Osteocyte (in vitro differentiated cells): ENCODE data around the gene GMEB2. TPM values are rescaled to one million over a fixed set of nuclear protein-coding genes. Genes with fewer than 3 reads are reported as not detected.

Experiments used
- DNase-seq: peaks from one replicate; pipeline ENCODE4 v3.0.0; 2021; ENCODE audit warnings: mixed read lengths; ENCODE audit not compliant: unreplicated experiment; ENCODE audit errors: extremely low spot score
- H3K27ac Mint-ChIP-seq: one replicate; pipeline ENCODE4 v1.8.0; 2021; ENCODE audit warnings: mild to moderate bottlenecking, mixed read lengths; ENCODE audit not compliant: unreplicated experiment
- H3K27me3 Mint-ChIP-seq: one replicate; pipeline ENCODE4 v1.8.0; 2021; ENCODE audit warnings: mixed read lengths; ENCODE audit not compliant: unreplicated experiment
- H3K36me3 Mint-ChIP-seq: one replicate; pipeline ENCODE4 v1.8.0; 2021; ENCODE audit warnings: mixed read lengths; ENCODE audit not compliant: unreplicated experiment
- H3K4me1 Mint-ChIP-seq: one replicate; pipeline ENCODE4 v1.8.0; 2021; ENCODE audit warnings: mixed read lengths; ENCODE audit not compliant: unreplicated experiment
- H3K4me3 Mint-ChIP-seq: one replicate; pipeline ENCODE4 v1.8.0; 2021; ENCODE audit warnings: mild to moderate bottlenecking, moderate library complexity, mixed read lengths; ENCODE audit not compliant: unreplicated experiment
- H3K9me3 Mint-ChIP-seq: one replicate; pipeline ENCODE4 v1.8.0; 2021; ENCODE audit warnings: mixed read lengths; ENCODE audit not compliant: unreplicated experiment
- CTCF ChIP-seq: fragments of 200-600 bp; sonication (generic); IDR thresholded peaks from 2 replicates; pipeline ENCODE4 v1.5.0; 2021; ENCODE audit warnings: antibody characterized with exemption, mild to moderate bottlenecking, moderate library complexity
- total RNA-seq: library from RNA; stranded (reverse); gene quantifications from 2 replicates; pipeline ENCODE4 v1.2.1, GENCODE V29; 2021

Gene GMEB2
- total RNA-seq, 1 donor from 2014 or later = 12.1 TPM

- H3K27ac Mint-ChIP-seq = no peak overlapping the region
- H3K9me3 Mint-ChIP-seq = no peaks in the 10 kb centered on the region
- no peaks in the 10 kb centered on the region for H3K27me3 Mint-ChIP-seq
- DNase-seq = no peak
- H3K4me1 Mint-ChIP-seq = peaks cover 16% of the 10 kb centered on the region
- TF ChIP-seq CTCF = no peak
- peaks cover 15% of the 10 kb centered on the region for H3K36me3 Mint-ChIP-seq
- H3K4me3 Mint-ChIP-seq = no peak overlapping the region
Observed at GRCh38 chr20:63663332-63664066, 36.6 kb upstream of the GMEB2 start.

GRCh38 chr20:63662813-63663189 lies 35.9 kb upstream of the GMEB2 start:
- H3K4me1 Mint-ChIP-seq = peaks cover 20% of the 10 kb centered on the region
- no peak for DNase-seq
- H3K36me3 Mint-ChIP-seq = peaks cover 10% of the 10 kb centered on the region
- H3K27ac Mint-ChIP-seq = no peak overlapping the region
- H3K4me3 Mint-ChIP-seq = no peak overlapping the region
- TF ChIP-seq CTCF = no peak
- no peaks in the 10 kb centered on the region for H3K9me3 Mint-ChIP-seq
- H3K27me3 Mint-ChIP-seq = no peaks in the 10 kb centered on the region

GRCh38 chr20:63661959-63662812 lies 35.3 kb upstream of the GMEB2 start:
- peaks cover 10% of the 10 kb centered on the region for H3K36me3 Mint-ChIP-seq
- H3K4me3 Mint-ChIP-seq = no peak overlapping the region

GRCh38 chr20:63661108-63661507 lies 34.2 kb upstream of the GMEB2 start:
- Mint-ChIP-seq H3K27ac (no peak overlapping the region), H3K4me1 (peaks cover 24% of the 10 kb centered on the region)

More at GRCh38 chr20:63661959-63662812, 35.3 kb upstream of the GMEB2 start:
- no peaks in the 10 kb centered on the region for H3K27me3 Mint-ChIP-seq
- peaks cover 23% of the 10 kb centered on the region for H3K4me1 Mint-ChIP-seq
- no peak overlapping the region for H3K27ac Mint-ChIP-seq
- no peaks in the 10 kb centered on the region for H3K9me3 Mint-ChIP-seq
- TF ChIP-seq CTCF = no peak
- DNase-seq = no peak

More at GRCh38 chr20:63661108-63661507, 34.2 kb upstream of the GMEB2 start:
- H3K36me3 Mint-ChIP-seq = peaks cover 8% of the 10 kb centered on the region
- H3K4me3 Mint-ChIP-seq = no peak overlapping the region
- H3K27me3 Mint-ChIP-seq = no peaks in the 10 kb centered on the region
- no peak for DNase-seq
- H3K9me3 Mint-ChIP-seq = no peaks in the 10 kb centered on the region
- TF ChIP-seq CTCF = no peak
